NCI-H2196 treated with DMSO at 0.1 percent for 48 hours (cell line): ENCODE measurements around the gene PSMD6.

Source experiments
- DNase-seq: peaks from one replicate; lab custom pipeline; 2025; ENCODE audit not compliant: unreplicated experiment; lab: John Stamatoyannopoulos, UW

Gene PSMD6

DNA sequence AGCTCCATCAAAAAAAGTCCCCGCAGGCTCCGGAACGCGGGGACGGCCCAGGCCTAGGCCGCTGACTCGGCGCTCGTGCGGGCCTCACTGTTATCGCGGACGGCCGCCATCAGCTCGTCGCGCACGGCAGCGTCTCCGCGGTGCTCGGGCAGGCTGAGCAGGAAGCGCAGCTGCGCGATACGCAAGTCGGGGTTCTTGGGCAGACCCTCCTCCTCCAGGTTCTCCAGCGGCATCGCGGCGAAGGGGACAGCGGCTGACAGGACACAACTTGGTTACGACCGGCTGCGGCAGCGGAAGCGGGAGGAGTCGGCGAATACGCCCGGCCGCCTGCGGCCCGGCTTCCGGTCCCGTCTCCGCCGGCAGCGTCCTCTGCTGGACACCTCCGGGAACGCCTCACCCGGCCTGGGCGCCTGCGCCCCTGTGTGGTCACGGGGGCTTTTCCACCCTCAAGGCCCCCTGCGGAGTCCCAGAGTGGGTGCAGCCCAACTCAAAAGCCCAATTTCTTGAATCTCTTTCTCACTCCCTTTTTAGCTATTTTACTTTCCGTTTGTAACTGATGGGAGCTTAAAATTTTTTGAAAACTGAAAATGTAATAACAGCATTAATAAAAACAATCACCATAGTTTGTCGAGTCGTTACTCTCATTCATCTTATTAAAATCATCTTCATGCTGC is at the start of gene PSMD6:
Gene PSMD6, minus strand, starts transcription at position 308 of the 674 bp plus-strand sequence. Its CDS starts 75 bp downstream, at position 233.
- DNase-seq: peak; percentile 34

DNA sequence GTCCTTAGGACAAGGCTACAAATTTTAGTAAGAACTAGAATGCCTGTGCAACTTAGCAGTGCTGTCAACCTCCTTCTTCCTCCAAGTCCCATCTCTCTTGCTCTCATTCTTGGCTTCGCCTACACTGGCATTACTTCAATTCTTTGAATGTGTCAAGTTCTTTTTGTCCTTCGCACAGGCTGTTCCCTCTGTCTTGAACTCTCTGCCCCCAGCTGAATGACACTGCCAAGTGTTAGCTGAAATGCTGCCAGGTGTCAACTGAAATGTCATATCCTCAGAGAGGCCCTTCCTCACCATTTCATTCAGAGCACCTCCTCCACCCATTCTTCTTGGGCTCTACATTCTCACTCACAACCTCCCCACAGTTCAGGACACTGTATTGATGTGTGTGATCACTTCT is 48.8 kb upstream of the PSMD6 start:
- DNase-seq: no peak

DNA sequence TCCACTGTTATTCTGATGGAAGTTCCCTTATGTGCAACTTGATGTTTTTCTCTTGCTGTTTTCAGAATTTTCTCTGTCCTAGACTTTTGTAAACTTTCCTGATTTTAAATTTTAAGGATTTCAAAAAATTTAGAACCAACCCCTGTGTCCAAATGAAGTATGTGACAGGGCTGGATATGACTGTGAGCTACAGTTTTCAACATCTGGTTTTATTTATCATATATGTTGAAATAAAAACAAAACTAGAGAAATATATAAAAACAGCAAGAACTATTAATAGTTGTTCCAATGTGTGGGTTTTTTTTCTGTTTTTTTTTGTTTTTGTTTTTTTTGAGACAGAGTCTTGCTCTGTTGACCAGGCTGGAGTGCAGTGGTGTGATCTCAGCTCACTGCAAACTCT is 47.4 kb upstream of the PSMD6 start:
- no peak for DNase-seq

DNA sequence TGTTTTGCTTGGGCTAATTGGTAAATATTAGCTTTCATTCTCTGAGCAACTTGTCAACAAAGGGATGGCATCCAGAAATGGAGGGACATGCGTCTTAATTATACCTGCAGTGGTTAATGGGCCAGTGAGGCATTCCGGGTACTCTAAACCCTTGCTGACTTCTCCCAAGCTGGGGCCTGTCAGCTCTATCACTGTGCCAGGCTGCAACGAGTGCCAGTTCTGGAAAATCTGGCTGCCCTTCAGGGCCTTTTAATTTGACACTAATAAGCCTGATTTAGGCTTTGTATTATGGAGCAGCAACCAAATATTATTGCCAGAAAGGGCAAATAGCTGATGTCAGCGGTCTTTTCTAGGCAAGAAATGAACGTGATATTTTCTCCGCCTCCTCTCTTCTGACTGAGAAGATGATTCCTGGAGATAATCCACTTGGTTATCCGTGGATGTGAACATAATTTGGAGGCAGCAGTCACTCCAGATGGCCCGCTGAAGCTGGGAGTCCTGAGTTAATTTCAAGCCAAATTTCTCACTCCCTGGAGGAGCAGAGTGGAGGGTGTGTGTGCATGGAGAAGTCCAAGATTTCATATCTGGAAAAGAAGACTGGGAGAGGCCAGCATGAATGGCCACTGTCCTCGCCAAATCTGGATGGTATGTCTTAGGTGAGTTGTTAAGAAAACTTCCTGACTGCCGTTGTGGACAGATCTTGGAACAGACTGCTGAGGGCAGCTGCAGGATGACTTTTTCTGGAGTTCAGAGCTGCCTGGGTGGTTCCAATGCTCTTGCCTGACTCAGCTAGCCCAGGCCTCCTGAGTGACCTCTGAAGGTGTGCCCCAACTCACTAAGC is 44.4 kb upstream of the PSMD6 start:
- DNase-seq: no peak

DNA sequence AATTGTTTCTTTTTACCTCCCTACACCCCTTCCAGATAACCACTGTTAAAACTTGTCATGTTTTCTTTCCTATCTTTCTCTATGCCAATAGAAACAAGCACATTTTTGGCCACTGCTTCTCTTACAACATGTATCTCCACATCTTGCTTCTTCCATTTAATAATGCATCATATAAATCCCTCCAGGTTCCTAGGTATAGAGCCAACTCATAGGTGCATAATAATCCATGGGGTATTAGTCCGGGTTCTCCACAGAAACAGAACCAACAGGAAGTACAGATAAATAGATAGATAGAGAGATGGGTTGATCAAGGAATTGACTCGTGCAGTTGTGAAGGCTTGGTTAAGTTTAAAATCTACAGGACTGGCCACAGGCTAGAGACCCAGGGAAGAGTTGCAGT is 41.5 kb upstream of the PSMD6 start:
- DNase-seq: no peak

DNA sequence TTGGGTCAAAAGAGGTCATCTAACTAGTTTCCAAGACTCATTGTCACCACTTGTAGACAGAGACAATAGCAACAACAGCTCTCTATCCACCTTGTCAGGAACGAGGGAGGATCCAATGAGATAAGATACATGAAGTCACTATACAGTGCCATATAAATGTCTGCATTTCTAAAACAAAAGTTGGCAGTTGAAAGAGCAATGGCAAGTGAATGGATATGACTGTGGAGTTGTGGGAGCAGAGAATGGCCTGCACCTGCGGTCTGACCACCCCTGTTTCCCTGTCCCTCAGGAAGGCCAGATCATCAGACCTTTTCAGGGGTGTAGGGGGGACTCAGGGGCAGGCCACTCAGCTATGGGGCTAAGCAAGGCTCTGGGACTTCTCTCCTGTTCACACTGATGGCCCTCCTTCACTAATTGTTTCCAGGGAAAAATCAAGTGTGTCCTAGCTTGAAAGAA is 40.7 kb upstream of the PSMD6 start:
- DNase-seq: no peak

DNA sequence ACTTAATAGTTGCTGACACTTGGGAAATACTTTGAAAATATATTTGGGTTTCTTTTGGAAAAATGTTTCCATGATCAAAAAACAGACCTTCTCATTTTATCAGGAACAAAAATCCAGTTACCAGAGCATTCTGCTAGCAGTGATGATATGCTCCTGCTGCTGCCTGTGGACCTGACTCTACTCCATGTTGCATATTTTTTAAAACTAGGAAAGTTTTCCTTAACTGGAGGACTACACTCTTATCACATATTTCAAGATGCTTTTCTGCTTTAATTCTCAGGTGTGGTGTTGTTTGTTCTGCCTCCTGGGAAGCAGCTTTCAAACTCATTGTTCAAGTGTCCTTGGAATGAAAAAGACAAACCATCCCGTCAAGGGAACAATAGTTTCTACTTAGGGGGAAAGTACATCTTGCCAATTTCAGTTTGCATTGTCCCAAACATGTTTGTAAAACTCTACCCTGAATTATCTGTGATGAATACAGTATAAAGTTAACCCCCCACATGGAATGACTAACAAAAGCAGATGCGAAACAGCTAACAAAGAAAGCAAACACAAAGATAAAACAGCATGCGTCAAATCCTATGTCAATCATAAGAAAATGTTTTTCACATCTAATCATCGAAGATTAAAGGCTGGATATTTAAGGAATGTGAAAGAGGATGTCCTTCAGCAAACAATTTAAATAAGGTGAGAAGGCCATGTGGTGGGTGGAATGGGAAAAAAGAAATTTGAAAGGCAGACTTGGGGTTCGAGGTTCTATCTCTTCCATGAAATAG is 40.1 kb upstream of the PSMD6 start:
- DNase-seq: no peak

DNA sequence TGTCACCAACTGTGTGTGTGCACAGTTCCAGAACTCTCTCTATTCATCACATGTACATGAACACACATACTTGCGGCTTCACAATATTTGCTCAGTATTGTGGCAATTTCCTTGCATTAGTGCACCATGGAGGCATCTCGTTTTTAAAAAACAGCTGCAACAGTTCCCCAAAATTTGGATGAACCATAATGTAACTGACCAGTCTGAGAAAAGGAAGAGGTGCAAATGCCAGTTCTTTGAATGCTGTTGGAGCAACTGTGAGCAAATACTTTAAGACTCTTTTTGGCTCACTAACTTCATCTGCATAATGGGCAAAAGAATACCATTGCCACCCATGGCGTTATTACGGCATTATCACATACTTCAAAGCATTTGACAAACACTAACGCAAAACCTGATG is 38.3 kb upstream of the PSMD6 start:
- DNase-seq: no peak

DNA sequence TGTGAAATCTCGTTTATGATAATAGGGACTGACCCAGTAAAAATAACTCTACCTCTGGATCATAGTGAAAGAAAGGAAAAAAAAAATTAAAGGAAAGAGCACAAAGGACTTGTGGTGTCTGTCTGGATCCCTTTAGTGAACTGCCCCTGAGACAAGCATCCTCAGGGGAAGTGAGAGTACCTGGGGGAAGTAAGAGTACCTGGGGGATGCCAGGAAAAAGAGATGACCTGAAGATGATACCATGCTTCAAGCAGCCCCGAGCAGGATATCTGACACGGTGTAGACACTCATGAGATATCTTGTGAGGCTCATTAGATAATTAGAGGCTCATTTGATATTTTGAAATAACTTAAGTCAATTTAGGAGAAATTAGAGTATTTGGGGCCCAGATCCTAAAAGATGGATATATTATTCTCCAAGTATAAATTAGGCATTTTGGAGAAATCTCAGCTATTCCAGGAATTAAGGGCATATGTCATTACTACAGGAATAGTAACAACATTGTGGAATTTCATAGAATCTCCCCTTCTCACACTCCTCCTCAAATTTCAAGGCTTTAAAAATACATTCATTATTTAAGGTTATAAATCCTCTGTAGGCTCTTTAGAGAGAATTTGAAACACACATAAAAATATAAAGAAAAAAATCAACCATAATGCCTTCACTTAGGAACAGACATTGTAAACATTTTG is 36.3 kb upstream of the PSMD6 start:
- DNase-seq: no peak

DNA sequence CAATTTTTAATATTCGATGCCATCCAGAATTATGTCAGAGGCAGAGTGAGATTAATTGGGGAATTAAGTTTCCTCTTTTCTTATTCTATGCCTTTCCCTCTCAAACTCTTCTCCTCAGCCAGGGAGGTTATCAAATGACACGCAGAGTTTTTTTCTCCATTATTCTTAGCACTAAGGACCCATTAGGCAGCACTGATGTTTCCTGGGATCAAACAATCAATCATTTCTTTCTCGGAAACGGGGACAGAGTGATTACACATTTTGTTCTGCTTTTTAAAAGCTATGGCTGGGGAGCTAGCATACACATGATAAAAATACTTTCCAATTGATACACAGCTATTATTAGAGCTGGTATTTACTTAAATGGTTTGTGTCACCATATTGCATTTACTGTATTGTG is 35.3 kb upstream of the PSMD6 start:
- DNase-seq: no peak

DNA sequence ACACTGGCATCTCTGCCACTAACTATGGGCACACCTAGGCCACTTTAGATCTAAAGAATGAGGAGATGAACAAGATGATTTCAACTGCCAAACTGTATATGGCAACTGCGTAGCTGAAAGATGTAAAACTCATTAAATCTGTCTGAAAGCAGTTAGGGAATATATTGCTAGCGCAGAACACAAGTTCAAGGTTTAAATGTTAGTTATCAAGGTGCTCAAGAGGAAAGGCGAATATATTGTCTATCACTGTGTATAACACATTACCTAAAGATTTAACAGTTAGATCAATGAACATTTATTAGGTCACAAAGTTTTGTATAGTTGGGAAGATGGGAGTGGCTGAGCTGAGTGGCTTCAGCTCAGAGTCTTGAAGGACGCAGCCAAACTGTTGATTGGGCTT is 33.9 kb upstream of the PSMD6 start:
- no peak for DNase-seq

DNA sequence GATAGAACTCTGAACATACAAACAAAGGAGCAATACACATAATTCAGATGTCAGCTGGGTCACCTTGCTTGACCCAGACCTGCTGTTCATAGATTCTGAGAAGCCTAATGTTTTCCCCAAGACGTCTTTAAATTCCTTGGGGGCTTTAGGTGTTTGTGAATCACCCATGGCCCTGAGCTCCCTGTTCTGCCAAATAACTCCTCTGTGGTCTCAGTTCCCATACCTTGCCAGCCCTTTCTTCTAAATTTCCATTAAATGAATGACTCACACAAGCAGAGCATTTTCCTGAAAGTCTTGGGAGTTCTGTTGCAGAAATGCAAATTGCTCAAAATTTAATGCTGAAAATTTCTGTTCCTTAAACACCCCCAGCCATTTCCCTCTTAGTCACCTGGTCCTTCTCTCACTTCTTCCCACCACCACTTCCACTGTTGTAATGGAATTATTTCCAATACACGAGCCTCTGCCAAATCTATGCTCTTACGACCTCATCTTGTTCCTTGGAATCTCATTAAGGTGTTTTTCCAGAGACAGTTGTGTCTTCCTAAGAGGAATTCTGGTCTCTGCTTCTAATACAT is 33.4 kb upstream of the PSMD6 start:
- no peak for DNase-seq

DNA sequence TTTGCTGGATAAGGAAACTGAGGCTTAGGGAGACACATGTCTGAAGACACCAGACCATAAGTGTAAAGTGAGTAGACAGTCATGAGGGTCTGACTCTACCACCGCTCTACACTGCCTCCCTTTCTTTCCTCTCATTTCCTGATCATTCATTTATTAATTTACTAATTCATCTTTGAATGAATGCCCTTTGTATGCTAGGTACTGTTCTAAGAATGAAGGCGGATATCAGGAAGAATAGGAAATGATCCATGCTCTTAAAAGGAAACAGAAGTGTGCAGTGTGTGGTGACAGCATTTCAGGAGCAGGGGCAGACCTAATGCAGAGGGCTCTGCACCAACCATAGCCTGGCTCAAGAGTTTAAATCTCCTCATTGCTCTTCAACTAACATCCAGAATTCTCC is 31.8 kb upstream of the PSMD6 start:
- no peak for DNase-seq

DNA sequence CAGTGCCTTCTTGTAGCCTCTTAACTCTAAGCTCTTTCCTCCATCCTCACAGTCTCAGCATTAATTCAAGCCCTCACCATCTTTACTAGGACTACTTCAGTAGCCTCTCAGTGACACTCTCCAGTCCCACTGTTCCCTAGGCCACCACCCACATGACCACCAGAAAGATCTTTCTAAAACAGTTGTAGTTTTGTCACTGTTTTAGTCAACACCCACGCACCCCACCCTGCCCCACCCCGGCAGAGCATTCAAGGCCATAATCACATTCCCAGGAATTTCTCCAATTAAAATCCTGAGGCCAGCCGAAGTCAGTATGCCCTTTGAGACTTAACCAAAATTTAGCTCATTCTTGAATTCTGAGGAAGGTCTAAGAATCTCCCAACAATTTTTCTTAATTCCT is 31.2 kb upstream of the PSMD6 start:
- DNase-seq: no peak

DNA sequence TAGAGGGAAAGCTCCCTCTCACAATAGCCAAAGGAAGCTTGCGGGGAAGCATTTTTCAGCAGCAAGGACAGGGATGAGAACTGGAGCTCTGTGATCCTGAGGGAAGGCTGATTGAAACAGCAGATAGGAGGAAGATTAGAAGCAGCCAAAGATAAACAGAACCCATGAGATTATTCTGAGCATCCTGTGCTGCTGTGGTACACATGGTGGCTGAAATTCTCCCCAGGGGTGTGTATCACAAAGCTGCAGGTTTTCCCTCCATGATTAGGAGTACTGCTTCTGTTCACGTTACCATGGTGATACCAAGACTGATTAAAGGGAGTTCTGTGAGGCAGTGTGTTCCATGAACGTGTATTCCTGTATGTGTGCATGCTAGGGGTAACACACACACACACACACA is 30.3 kb upstream of the PSMD6 start:
- DNase-seq: no peak

DNA sequence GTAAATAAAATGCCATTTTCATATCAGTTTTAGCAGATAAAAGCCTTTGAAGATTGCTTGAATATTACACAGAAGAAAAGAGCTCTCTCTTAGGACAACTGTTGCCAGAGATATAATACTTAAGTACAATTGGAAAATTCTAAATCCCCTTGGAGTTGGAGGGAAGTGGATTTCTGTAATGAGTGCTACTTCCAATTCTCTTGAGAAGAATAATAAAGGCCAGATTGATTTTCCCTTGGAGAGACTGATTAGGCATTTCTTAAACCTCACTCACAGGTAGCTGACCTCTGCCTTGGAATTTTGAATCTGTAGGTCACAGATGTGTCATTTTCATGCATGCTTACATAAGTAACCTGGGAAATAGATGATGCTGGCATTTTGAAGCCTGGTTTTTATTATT is 29.8 kb upstream of the PSMD6 start:
- DNase-seq: no peak

DNA sequence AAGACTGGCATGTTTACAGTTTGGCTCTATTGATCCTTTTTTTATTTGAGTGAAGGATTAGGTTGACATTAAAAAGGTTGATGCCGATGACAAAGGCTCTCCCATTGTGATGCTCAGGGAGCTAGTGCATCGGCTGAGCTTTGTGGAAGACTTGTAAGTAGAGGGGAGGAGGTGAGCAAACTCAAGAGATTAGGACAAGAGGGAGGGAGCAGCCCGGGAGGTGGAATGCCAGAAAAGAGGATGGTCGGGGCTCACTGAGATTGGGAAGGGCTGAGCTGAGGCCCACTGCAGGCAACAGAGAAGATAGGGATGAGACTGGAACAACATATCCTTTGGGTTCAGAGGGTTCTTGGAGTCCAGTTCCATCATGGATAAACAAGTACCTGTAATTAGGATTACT is 26.5 kb upstream of the PSMD6 start:
- DNase-seq: no peak

DNA sequence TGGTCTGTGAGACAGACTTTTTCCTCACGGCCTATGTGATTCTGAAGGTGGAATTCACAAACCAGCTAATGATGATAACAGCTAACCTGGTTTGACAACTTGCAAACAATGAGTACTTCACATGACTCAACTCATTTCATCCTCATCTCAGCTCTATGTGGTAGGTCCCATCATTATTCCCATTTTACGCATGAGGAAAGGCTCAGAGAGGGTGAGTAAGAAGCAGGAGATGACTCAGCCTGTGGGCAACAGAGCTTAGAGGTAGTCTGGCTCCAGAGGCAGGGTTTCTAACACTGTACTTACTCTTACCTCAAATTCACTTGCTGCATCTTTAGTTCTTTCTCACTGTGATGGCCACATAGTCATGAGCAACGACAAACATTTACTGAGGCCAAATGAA is 25.8 kb upstream of the PSMD6 start:
- no peak for DNase-seq

DNA sequence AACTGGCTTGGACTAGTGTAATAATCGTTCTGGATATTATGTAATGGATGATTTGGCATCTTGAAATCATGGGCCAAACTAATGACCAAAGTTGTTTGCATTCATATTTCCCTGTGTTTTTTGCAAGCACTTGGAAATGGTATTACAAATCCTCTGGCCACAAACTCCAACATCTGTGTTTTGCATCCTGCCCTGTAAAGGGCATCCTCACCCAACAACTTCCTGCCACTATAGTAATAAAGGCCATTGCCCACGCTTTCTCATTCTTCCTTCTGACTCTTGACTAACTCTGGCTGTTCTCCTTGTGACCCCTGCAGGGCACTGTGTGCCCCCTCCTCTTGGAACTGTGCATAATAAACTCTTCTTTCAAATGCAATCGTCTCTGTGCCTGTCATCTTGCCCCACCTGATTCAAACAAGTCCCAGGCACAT is 25.4 kb upstream of the PSMD6 start:
- no peak for DNase-seq

DNA sequence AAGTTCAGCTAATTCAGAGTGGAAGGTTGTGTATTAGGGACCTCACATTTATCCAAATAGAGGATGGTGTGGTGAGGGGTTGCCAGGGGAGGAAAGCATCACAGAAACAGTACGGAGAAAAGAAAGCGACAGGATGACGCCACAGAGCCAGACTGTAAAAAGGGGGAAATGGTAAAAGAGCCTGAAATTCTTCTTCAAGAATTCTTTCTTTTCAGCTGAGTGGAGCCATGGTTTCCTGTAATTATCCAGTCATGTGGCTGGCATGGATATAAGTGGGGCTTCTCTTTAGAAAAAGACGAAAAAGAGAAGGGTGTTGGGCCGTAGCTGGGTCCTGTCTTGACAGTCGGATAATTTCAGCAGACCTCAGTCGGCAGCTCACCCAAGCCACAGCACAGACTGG is 24.5 kb upstream of the PSMD6 start:
- no peak for DNase-seq
